ENCODE measurements around the gene MS4A7.

MS4A7 gene

DNA sequence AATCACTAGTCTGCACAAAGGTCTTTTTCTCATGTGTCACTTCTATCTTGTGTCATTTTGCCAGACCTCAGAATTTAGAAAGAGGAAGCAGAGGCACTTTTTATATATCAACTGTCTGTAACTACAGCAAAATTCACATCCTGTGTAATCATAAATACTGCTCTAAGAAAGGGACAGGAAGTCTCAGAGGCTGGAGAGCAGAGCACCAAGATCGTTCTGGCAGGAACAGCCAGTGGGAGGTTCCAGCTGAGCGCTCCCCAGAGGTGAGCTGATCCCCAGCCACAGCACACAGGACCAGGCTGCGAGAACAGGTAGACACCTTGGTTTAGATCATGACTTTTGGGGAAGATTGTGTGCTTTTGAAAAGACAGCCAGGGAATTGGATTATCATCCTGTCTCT is at the start of gene MS4A7:
TSS of gene MS4A7 (plus strand) at position 179 of the 400 bp plus-strand sequence. CDS start 4,610 bp downstream, outside the sequence.
- H3K36me3 ChIP-seq (ENCODE audit: insufficient read depth, low read length), result no peaks in the 10 kb centered on the region
- no peak within 1 kb of the TSS for H2AFZ ChIP-seq (ENCODE audit: low read length, unreplicated experiment)
- no peaks in the 10 kb centered on the region for H3K79me2 ChIP-seq (ENCODE audit: control insufficient read depth, insufficient read depth, low read length, unreplicated experiment)
- no peak within 1 kb of the TSS for H3K27ac ChIP-seq (ENCODE audit: low read depth, low read length)
- no peaks in the 10 kb centered on the region for H3K4me1 ChIP-seq (ENCODE audit: control insufficient read depth, insufficient read depth, low read length, unreplicated experiment)
- no peaks in the 10 kb centered on the region for H3K27me3 ChIP-seq (ENCODE audit: insufficient read depth, low read length)
- H3K4me3 ChIP-seq (ENCODE audit: low read depth, low read length), result no peak within 1 kb of the TSS

DNA sequence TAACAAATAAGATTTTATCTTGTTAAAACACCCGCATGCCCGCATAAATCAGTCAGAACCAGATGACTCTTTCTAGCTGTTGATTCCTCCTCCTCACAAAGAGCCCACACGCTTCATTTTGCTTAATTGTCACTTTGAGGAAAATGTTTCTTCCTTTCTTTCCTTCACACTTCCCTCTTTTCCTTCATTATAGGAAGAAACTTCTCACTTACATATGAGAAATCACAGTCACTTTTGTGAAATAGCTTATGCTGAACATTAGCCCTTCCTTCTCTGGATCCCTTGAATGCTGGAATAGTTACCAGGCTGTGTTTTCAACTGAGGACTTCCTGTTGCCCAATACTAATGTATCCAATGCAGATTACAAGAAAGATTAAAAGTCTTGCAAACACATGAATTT is 45.5 kb upstream of the MS4A7 start:
- no peaks in the 10 kb centered on the region for H3K27me3 ChIP-seq (ENCODE audit: insufficient read depth, low read length)
- H3K79me2 ChIP-seq (ENCODE audit: control insufficient read depth, insufficient read depth, low read length, unreplicated experiment), result no peaks in the 10 kb centered on the region
- H3K4me1 ChIP-seq (ENCODE audit: control insufficient read depth, insufficient read depth, low read length, unreplicated experiment), result no peaks in the 10 kb centered on the region
- no peak overlapping the region for H3K4me3 ChIP-seq (ENCODE audit: low read depth, low read length)
- H3K27ac ChIP-seq (ENCODE audit: low read depth, low read length), result no peak overlapping the region
- H2AFZ ChIP-seq (ENCODE audit: low read length, unreplicated experiment), result no peak overlapping the region
- no peaks in the 10 kb centered on the region for H3K36me3 ChIP-seq (ENCODE audit: insufficient read depth, low read length)

- H3K36me3 ChIP-seq (ENCODE audit: insufficient read depth, low read length), result no peaks in the 10 kb centered on the region
- no peak overlapping the region for H2AFZ ChIP-seq (ENCODE audit: low read length, unreplicated experiment)
- H3K27ac ChIP-seq (ENCODE audit: low read depth, low read length), result no peak overlapping the region
- H3K27me3 ChIP-seq (ENCODE audit: insufficient read depth, low read length), result no peaks in the 10 kb centered on the region
- H3K4me3 ChIP-seq (ENCODE audit: low read depth, low read length), result no peak overlapping the region
- H3K4me1 ChIP-seq (ENCODE audit: control insufficient read depth, insufficient read depth, low read length, unreplicated experiment), result no peaks in the 10 kb centered on the region
- H3K79me2 ChIP-seq (ENCODE audit: control insufficient read depth, insufficient read depth, low read length, unreplicated experiment), result no peaks in the 10 kb centered on the region
These were observed 44.2 kb upstream of the MS4A7 start for GRCh38 chr11:60334005-60334620.

DNA sequence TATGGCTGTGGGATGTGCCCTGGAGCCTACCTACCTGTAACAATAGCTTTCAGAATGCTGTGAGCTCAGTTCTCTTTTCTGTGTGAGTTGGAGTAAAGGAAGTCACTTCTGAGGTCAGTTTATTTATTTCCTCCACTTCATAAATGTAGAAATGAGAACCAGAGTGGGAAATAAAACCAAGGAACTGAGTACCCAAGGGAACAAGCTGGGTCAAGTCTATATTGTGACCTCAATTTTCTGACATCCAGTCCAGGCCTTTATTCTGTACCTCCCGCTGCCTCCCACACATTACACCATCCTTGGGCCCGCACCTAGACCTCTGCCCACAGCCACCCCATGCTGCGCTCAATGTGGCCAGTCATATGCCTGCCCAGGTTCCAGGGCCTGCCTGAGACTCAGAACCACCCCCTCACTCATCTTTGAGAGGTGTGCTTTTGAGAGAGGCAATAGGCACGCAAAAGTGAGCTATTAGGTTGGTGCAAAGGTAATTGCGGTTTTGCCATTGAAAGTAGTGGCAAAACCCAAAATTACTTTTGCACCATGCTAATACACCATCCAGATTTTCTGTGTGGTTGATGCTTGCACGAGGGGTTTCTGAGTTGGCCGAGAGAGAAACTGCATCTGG is 41.5 kb upstream of the MS4A7 start:
- Histone ChIP-seq H3K79me2 (ENCODE audit: control insufficient read depth, insufficient read depth, low read length, unreplicated experiment) (no peaks in the 10 kb centered on the region), H2AFZ (ENCODE audit: low read length, unreplicated experiment) (no peak overlapping the region), H3K4me1 (ENCODE audit: control insufficient read depth, insufficient read depth, low read length, unreplicated experiment) (no peaks in the 10 kb centered on the region), H3K36me3 (ENCODE audit: insufficient read depth, low read length) (no peaks in the 10 kb centered on the region), H3K4me3 (ENCODE audit: low read depth, low read length) (no peak overlapping the region), H3K27ac (ENCODE audit: low read depth, low read length) (no peak overlapping the region), H3K27me3 (ENCODE audit: insufficient read depth, low read length) (no peaks in the 10 kb centered on the region)

DNA sequence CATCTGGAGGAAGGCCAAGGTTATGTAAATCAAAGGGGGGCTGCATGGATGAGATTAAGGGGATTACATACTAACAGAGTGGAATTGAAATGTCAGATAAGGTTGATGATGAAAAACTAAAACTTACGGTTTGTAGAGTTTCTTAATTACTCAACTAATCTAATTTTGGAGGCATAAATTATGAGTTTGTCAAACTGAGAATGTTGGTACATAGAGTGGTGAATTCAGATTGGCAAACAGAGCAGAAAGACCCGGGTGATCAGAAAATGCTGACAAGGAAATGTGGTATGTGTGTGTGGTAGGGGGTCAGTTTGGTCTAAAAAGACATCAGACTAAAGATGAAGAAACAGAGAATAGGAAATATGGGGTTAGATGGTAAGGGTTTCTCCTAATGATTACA is 40.3 kb upstream of the MS4A7 start:
- no peak overlapping the region for H3K27ac ChIP-seq (ENCODE audit: low read depth, low read length)
- no peaks in the 10 kb centered on the region for H3K36me3 ChIP-seq (ENCODE audit: insufficient read depth, low read length)
- no peak overlapping the region for H2AFZ ChIP-seq (ENCODE audit: low read length, unreplicated experiment)
- H3K4me1 ChIP-seq (ENCODE audit: control insufficient read depth, insufficient read depth, low read length, unreplicated experiment), result no peaks in the 10 kb centered on the region
- no peaks in the 10 kb centered on the region for H3K27me3 ChIP-seq (ENCODE audit: insufficient read depth, low read length)
- no peaks in the 10 kb centered on the region for H3K79me2 ChIP-seq (ENCODE audit: control insufficient read depth, insufficient read depth, low read length, unreplicated experiment)
- H3K4me3 ChIP-seq (ENCODE audit: low read depth, low read length), result no peak overlapping the region

GRCh38 chr11:60339356-60339755 is 39.0 kb upstream of the MS4A7 start:
- Histone ChIP-seq H3K4me1 (ENCODE audit: control insufficient read depth, insufficient read depth, low read length, unreplicated experiment) (no peaks in the 10 kb centered on the region), H3K27ac (ENCODE audit: low read depth, low read length) (no peak overlapping the region), H3K36me3 (ENCODE audit: insufficient read depth, low read length) (no peaks in the 10 kb centered on the region), H3K79me2 (ENCODE audit: control insufficient read depth, insufficient read depth, low read length, unreplicated experiment) (no peaks in the 10 kb centered on the region), H3K4me3 (ENCODE audit: low read depth, low read length) (no peak overlapping the region), H3K27me3 (ENCODE audit: insufficient read depth, low read length) (no peaks in the 10 kb centered on the region), H2AFZ (ENCODE audit: low read length, unreplicated experiment) (no peak overlapping the region)

GRCh38 chr11:60343094-60343704 is 35.1 kb upstream of the MS4A7 start:
- no peak overlapping the region for H2AFZ ChIP-seq (ENCODE audit: low read length, unreplicated experiment)
- H3K36me3 ChIP-seq (ENCODE audit: insufficient read depth, low read length), result no peaks in the 10 kb centered on the region
- no peaks in the 10 kb centered on the region for H3K79me2 ChIP-seq (ENCODE audit: control insufficient read depth, insufficient read depth, low read length, unreplicated experiment)
- H3K27me3 ChIP-seq (ENCODE audit: insufficient read depth, low read length), result no peaks in the 10 kb centered on the region
- H3K27ac ChIP-seq (ENCODE audit: low read depth, low read length), result no peak overlapping the region
- no peak overlapping the region for H3K4me3 ChIP-seq (ENCODE audit: low read depth, low read length)
- no peaks in the 10 kb centered on the region for H3K4me1 ChIP-seq (ENCODE audit: control insufficient read depth, insufficient read depth, low read length, unreplicated experiment)

DNA sequence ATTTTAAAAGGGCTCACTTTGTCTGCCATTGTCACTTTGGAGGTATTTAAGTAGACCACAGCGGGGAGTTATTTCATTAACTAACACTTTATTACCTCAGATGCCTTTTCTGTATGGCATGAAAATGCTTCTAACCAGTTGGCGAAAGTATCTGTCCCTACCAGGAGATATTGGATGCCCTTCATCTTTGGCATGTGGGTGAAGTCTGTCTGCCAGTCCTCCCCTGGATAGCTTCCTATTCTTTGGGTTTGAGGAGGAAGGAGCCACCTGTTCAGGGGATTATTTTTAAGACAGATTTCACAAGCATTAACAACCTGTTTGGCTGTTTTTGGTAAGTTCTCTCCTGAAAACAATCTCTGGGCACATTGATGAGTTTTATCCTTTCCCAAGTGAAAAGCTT is 34.2 kb upstream of the MS4A7 start:
- Histone ChIP-seq H3K79me2 (ENCODE audit: control insufficient read depth, insufficient read depth, low read length, unreplicated experiment) (no peaks in the 10 kb centered on the region), H3K27me3 (ENCODE audit: insufficient read depth, low read length) (no peaks in the 10 kb centered on the region), H3K36me3 (ENCODE audit: insufficient read depth, low read length) (no peaks in the 10 kb centered on the region), H3K4me1 (ENCODE audit: control insufficient read depth, insufficient read depth, low read length, unreplicated experiment) (no peaks in the 10 kb centered on the region), H2AFZ (ENCODE audit: low read length, unreplicated experiment) (no peak overlapping the region), H3K27ac (ENCODE audit: low read depth, low read length) (no peak overlapping the region), H3K4me3 (ENCODE audit: low read depth, low read length) (no peak overlapping the region)

GRCh38 chr11:60345489-60345888 is 32.8 kb upstream of the MS4A7 start:
- H3K79me2 ChIP-seq (ENCODE audit: control insufficient read depth, insufficient read depth, low read length, unreplicated experiment), result no peaks in the 10 kb centered on the region
- no peaks in the 10 kb centered on the region for H3K27me3 ChIP-seq (ENCODE audit: insufficient read depth, low read length)
- H3K36me3 ChIP-seq (ENCODE audit: insufficient read depth, low read length), result no peaks in the 10 kb centered on the region
- H2AFZ ChIP-seq (ENCODE audit: low read length, unreplicated experiment), result no peak overlapping the region
- H3K27ac ChIP-seq (ENCODE audit: low read depth, low read length), result no peak overlapping the region
- no peaks in the 10 kb centered on the region for H3K4me1 ChIP-seq (ENCODE audit: control insufficient read depth, insufficient read depth, low read length, unreplicated experiment)
- H3K4me3 ChIP-seq (ENCODE audit: low read depth, low read length), result no peak overlapping the region

DNA sequence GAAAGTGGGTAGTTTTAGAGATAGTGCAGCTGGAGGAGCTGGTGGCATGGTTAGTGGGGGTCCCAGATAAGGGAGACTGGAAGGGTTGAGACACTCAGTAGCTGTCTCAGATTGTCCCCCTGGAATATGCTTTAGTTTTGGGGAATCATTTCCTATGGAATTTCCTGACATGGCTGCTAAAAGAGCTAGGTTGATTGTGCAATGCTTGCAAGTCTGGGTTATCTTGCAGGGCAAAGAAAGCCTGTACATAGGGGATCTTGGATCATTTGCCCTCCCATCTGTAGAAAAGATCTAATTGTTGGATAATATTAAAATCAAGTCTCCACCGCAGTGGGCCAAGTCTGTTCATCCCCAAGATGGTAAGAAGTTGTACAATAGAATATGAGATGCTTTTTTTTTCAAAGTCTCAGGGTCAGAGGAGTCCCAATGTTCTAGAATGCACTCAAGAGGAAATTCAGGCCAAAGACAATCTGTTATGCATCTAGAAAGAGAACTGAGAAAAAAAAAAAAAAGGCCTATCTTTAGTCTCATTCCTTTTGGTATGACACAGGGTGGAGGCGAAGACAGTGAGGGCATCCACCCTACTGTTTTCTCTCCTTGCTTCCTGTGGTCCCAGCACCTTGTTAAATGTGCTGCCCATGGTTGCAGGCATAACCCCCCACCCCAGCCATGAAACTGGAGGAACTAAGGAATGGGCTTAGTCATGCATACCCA is 31.1 kb upstream of the MS4A7 start:
- Histone ChIP-seq H3K36me3 (ENCODE audit: insufficient read depth, low read length) (no peaks in the 10 kb centered on the region), H3K4me3 (ENCODE audit: low read depth, low read length) (no peak overlapping the region), H2AFZ (ENCODE audit: low read length, unreplicated experiment) (no peak overlapping the region), H3K4me1 (ENCODE audit: control insufficient read depth, insufficient read depth, low read length, unreplicated experiment) (no peaks in the 10 kb centered on the region), H3K27me3 (ENCODE audit: insufficient read depth, low read length) (no peaks in the 10 kb centered on the region), H3K79me2 (ENCODE audit: control insufficient read depth, insufficient read depth, low read length, unreplicated experiment) (no peaks in the 10 kb centered on the region), H3K27ac (ENCODE audit: low read depth, low read length) (no peak overlapping the region)

All from ACC112 (cell line).